Type B pancreatic cell (in vitro differentiated cells): ENCODE measurements around the gene PHC3. TPM values are rescaled to one million over a fixed set of nuclear protein-coding genes. Genes with fewer than 3 reads are reported as not detected.

Source experiments
- DNase-seq: peaks from one replicate; pipeline ENCODE4 v3.0.0; 2021; ENCODE audit warnings: mixed read lengths; ENCODE audit not compliant: unreplicated experiment; ENCODE audit errors: extremely low spot score
- H3K27ac Mint-ChIP-seq: 2 replicates; pipeline ENCODE4 v1.8.0; 2021; ENCODE audit warnings: mild to moderate bottlenecking, mixed read lengths
- H3K27me3 Mint-ChIP-seq: 2 replicates; pipeline ENCODE4 v1.8.0; 2021; ENCODE audit warnings: mixed read lengths
- H3K36me3 Mint-ChIP-seq: 2 replicates; pipeline ENCODE4 v1.8.0; 2021; ENCODE audit warnings: mixed read lengths
- H3K4me1 Mint-ChIP-seq: one replicate; pipeline ENCODE4 v1.8.0; 2021; ENCODE audit warnings: mixed read lengths; ENCODE audit not compliant: unreplicated experiment
- H3K4me3 Mint-ChIP-seq: 2 replicates; pipeline ENCODE4 v1.8.0; 2021; ENCODE audit warnings: mild to moderate bottlenecking, mixed read lengths
- H3K9me3 Mint-ChIP-seq: 2 replicates; pipeline ENCODE4 v1.8.0; 2021; ENCODE audit warnings: mixed read lengths
- CTCF ChIP-seq: fragments of 200-600 bp; sonication (generic); conservative IDR thresholded peaks from 2 replicates; pipeline ENCODE4 v1.5.0; 2021; ENCODE audit warnings: antibody characterized with exemption, mild to moderate bottlenecking
- total RNA-seq: library from RNA; stranded (reverse); gene quantifications from 2 replicates; pipeline ENCODE4 v1.2.1, GENCODE V29; 2021; ENCODE audit warnings: low replicate concordance

Gene PHC3
- total RNA-seq, 1 donor from 2014 or later, result 49.3 TPM

GRCh38 chr3:170043506-170043905, 138.0 kb downstream of the PHC3 start:
- DNase-seq, result no peak
- no peaks in the 10 kb centered on the region for H3K36me3 Mint-ChIP-seq
- peaks cover 29% of the 10 kb centered on the region for H3K4me1 Mint-ChIP-seq
- H3K27ac Mint-ChIP-seq, result no peak overlapping the region
- no peak for TF ChIP-seq CTCF
- H3K9me3 Mint-ChIP-seq, result no peaks in the 10 kb centered on the region
- H3K27me3 Mint-ChIP-seq, result peaks cover 39% of the 10 kb centered on the region
- H3K4me3 Mint-ChIP-seq, result no peak overlapping the region

- no peaks in the 10 kb centered on the region for H3K36me3 Mint-ChIP-seq
- DNase-seq, result no peak
- peaks cover 53% of the 10 kb centered on the region for H3K27me3 Mint-ChIP-seq
- H3K4me3 Mint-ChIP-seq, result peak overlapping the region; percentile 77
- TF ChIP-seq CTCF, result no peak
- no peaks in the 10 kb centered on the region for H3K9me3 Mint-ChIP-seq
- no peak overlapping the region for H3K27ac Mint-ChIP-seq
- H3K4me1 Mint-ChIP-seq, result peaks cover 13% of the 10 kb centered on the region
Measured at GRCh38 chr3:170040418-170040817, 141.1 kb downstream of the PHC3 start.

GRCh38 chr3:170038434-170039110, 143.0 kb downstream of the PHC3 start:
- no peak for DNase-seq
- TF ChIP-seq CTCF, result no peak
- no peaks in the 10 kb centered on the region for H3K36me3 Mint-ChIP-seq
- H3K27me3 Mint-ChIP-seq, result peaks cover 53% of the 10 kb centered on the region
- peaks cover 10% of the 10 kb centered on the region for H3K4me1 Mint-ChIP-seq
- H3K9me3 Mint-ChIP-seq, result no peaks in the 10 kb centered on the region
- peak overlapping the region; percentile 88 for H3K4me3 Mint-ChIP-seq
- H3K27ac Mint-ChIP-seq, result no peak overlapping the region

Other genes starting within 250 kb of the PHC3 start
- gene SEC62, start 214.9 kb downstream of the PHC3 start, total RNA-seq, result 85.9 and 101 TPM in 2 replicates
- gene GPR160, start 143.7 kb downstream of the PHC3 start, total RNA-seq, result 7.3 and 13.1 TPM in 2 replicates
- gene PRKCI, start 40.7 kb upstream of the PHC3 start, total RNA-seq, result 47.3 and 54.9 TPM in 2 replicates
- 28.1 and 35.7 TPM in 2 replicates for gene SKIL, start 176.0 kb upstream of the PHC3 start, total RNA-seq
- 4.7 and 86.8 TPM in 2 replicates for gene CLDN11, start 237.1 kb upstream of the PHC3 start, total RNA-seq